ENCODE measurements around the gene CCN6.
"Not testable (repeated sequence)": the region's sequence is repeated elsewhere in the genome, so short reads cannot be mapped to it uniquely, and the experiment has no call there.

Gene CCN6

DNA sequence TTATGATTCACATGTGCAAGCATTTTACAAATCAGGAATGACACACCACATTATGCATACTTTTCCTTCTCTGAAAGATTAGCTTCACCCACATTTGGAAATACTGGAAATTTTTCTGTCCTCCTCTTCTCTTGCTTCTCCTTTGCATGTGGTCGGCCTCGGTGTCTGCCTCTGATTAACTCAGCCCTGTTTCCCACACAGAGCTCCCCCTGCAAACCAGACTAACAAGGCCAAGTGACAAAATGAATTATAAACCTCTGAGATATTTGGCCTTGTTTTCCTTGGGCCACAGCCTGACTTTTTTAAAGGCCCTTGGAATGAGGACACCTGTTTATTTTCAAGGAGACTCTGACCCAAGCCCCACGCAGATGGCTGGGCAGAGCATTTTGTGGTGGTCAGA lies 9.0 kb upstream of the CCN6 start:
- no peaks in the 10 kb centered on the region; the same call in 1 of the 2 replicates for H3K27me3 ChIP-seq (replicated peaks; ENCODE audit: control insufficient read depth, insufficient read depth, low read length)
- no peak overlapping the region for H3K4me3 ChIP-seq (replicated peaks; ENCODE audit: low read depth, low read length)
- TF ChIP-seq, protein P1, sequence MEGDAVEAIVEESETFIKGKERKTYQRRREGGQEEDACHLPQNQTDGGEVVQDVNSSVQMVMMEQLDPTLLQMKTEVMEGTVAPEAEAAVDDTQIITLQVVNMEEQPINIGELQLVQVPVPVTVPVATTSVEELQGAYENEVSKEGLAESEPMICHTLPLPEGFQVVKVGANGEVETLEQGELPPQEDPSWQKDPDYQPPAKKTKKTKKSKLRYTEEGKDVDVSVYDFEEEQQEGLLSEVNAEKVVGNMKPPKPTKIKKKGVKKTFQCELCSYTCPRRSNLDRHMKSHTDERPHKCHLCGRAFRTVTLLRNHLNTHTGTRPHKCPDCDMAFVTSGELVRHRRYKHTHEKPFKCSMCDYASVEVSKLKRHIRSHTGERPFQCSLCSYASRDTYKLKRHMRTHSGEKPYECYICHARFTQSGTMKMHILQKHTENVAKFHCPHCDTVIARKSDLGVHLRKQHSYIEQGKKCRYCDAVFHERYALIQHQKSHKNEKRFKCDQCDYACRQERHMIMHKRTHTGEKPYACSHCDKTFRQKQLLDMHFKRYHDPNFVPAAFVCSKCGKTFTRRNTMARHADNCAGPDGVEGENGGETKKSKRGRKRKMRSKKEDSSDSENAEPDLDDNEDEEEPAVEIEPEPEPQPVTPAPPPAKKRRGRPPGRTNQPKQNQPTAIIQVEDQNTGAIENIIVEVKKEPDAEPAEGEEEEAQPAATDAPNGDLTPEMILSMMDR (IDR thresholded peaks at IDR 0.05; ENCODE audit: insufficient read depth, low read length, poor library complexity, severe bottlenecking): no peak
- no peak for DNase-seq (ENCODE audit: extremely low read depth, insufficient read length)
- H3K36me3 ChIP-seq (ENCODE audit: control insufficient read depth, insufficient read depth, low read length): no peaks in the 10 kb centered on the region

DNA sequence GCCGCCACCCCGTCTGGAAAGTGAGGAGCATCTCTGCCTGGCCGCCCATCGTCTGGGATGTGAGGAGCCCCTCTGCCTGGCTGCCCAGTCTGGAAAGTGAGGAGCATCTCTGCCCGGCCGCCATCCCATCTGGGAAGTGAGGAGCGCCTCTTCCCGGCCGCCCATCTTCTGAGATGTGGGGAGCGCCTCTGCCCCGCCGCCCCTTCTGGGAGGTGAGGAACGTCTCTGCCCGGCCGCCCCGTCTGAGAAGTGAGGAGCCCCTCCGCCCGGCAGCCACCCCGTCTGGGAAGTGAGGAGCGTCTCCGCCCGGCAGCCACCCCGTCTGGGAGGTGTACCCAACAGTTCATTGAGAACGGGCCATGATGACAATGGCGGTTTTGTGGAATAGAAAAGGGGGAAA lies 6.4 kb upstream of the CCN6 start:
- not testable (repeated sequence) for DNase-seq (ENCODE audit: extremely low read depth, insufficient read length); H3K27me3 ChIP-seq (replicated peaks; ENCODE audit: control insufficient read depth, insufficient read depth, low read length); H3K36me3 ChIP-seq (ENCODE audit: control insufficient read depth, insufficient read depth, low read length); H3K4me3 ChIP-seq (replicated peaks; ENCODE audit: low read depth, low read length)

DNA sequence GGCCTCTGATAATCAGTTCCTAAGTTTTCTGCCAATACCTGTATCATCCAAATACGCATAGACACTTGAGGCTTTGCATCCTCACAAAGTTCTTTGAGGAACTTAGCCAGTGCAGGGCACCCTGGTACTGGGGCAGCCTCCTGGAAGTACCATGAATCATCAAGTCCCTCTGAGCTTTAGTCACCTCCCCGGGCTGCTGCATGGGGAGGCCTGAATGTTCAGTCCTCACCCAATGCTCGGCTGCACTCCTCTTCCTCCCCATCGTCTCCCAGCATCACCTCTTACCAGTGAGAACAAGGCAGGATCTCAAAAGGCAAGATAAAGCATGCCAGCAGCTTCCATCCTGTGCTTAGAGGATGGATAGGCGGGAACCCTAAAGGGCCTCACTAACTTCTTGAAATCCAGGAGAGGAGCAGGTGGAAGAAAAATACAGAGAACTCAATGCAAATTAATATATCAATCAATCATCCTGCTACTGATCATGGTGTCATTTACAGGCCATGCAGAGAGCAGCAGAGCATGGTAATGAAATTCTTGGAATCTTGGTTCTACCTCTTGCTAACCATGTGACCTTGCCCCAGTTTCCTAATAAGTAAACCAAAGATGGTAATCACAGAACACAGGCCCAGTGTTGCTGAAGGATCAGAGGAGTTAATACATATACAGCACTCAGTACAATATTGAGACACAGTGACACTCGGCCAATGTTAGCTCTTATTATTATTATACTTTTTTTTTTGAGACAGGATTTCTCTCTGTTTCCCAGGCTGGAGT lies 4.7 kb upstream of the CCN6 start:
- no peak for DNase-seq (ENCODE audit: extremely low read depth, insufficient read length)

DNA sequence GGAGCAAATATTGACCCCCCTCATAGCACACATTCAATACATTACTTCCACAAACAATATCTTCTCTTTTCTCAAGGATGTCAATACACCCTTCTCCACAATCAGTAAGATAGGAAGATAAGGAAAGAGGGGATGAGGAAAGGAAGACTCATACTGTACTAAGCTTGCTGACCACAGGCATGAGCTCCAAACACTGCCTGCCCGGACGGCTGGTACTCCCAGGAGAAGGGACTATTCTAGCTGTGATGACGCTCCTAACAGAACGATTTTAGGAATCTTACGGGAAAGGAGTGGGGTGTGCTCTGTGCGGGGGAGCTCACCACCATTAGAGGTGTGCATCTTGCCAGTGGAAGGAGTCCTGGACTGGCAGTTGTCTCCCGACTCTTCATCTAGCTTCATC lies 3.9 kb upstream of the CCN6 start:
- 0 out of 2 replicates have a peak, but pooled peaks cover 1% of the 10 kb centered on the region for H3K27me3 ChIP-seq (replicated peaks; ENCODE audit: control insufficient read depth, insufficient read depth, low read length)
- DNase-seq (ENCODE audit: extremely low read depth, insufficient read length): no peak
- H3K36me3 ChIP-seq (ENCODE audit: control insufficient read depth, insufficient read depth, low read length): no peaks in the 10 kb centered on the region; the same call in 1 of the 2 replicates
- no peak overlapping the region for H3K4me3 ChIP-seq (replicated peaks; ENCODE audit: low read depth, low read length)
- TF ChIP-seq, protein P1 (IDR thresholded peaks at IDR 0.05; ENCODE audit: insufficient read depth, low read length, poor library complexity, severe bottlenecking): no peak

More for the DNA sequence above, 4.7 kb upstream of the CCN6 start:
- Histone ChIP-seq H3K36me3 (ENCODE audit: control insufficient read depth, insufficient read depth, low read length) (no peaks in the 10 kb centered on the region; the same call in 1 of the 2 replicates), H3K4me3 (replicated peaks; ENCODE audit: low read depth, low read length) (no peak overlapping the region), H3K27me3 (replicated peaks; ENCODE audit: control insufficient read depth, insufficient read depth, low read length) (0 out of 2 replicates have a peak, but pooled peaks cover 1% of the 10 kb centered on the region)
- TF ChIP-seq, protein P1 (IDR thresholded peaks at IDR 0.05; ENCODE audit: insufficient read depth, low read length, poor library complexity, severe bottlenecking): no peak

GRCh38 chr6:112050429-112050828 lies 3.5 kb upstream of the CCN6 start:
- Histone ChIP-seq H3K27me3 (replicated peaks; ENCODE audit: control insufficient read depth, insufficient read depth, low read length) (0 out of 2 replicates have a peak, but pooled peaks cover 1% of the 10 kb centered on the region), H3K4me3 (replicated peaks; ENCODE audit: low read depth, low read length) (no peak overlapping the region), H3K36me3 (ENCODE audit: control insufficient read depth, insufficient read depth, low read length) (no peaks in the 10 kb centered on the region; the same call in 1 of the 2 replicates)
- no peak for DNase-seq (ENCODE audit: extremely low read depth, insufficient read length)
- TF ChIP-seq, protein P1 (IDR thresholded peaks at IDR 0.05; ENCODE audit: insufficient read depth, low read length, poor library complexity, severe bottlenecking): no peak

DNA sequence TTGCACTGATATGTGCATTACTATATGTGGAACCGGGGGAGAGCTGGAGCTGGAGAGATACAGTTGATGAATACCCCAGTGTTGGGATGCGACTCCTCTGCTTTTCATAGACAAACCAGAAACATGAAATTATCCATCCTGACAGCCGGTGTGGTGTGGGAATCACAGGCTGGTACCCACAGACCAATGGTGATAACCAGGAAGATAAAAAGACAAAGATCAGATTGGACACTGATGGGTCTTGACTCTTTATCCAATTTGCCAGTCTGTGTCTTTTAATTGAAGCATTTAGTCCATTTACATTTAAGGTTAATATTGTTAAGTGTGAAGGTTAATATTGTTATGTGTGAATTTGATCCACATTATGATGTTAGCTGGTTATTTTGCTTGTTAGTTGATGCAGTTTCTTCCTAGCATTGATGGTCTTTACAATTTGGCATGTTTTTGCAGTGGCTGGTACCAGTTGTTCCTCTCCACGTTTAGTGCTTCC lies 2.6 kb upstream of the CCN6 start:
- DNase-seq (ENCODE audit: extremely low read depth, insufficient read length); H3K27me3 ChIP-seq (replicated peaks; ENCODE audit: control insufficient read depth, insufficient read depth, low read length); H3K4me3 ChIP-seq (replicated peaks; ENCODE audit: low read depth, low read length); H3K36me3 ChIP-seq (ENCODE audit: control insufficient read depth, insufficient read depth, low read length): not testable (repeated sequence)

Measured in GM06990 (cell line).